Measurements from ENCODE around the gene SRSF10.
"Not testable (repeated sequence)": the region's sequence is repeated elsewhere in the genome, so short reads cannot be mapped to it uniquely, and the experiment has no call there.

Gene SRSF10

GRCh38 chr1:23979881-23980727 lies at the start of gene SRSF10:
Gene SRSF10, minus strand, starts transcription at chr1:23980327. Its CDS starts 72 bp downstream, at chr1:23980255.
- DNase-seq (ENCODE audit: low read depth), result peak; percentile 97

GRCh38 chr1:24027838-24028468 lies 47.8 kb upstream of the SRSF10 start:
- no peak for DNase-seq (ENCODE audit: low read depth)

GRCh38 chr1:24022581-24023361 lies 42.6 kb upstream of the SRSF10 start:
- DNase-seq (ENCODE audit: low read depth), result no peak

- DNase-seq (ENCODE audit: low read depth), result no peak
Measured at GRCh38 chr1:24021403-24022266, 41.5 kb upstream of the SRSF10 start.

GRCh38 chr1:24020470-24020869 lies 40.3 kb upstream of the SRSF10 start:
- no peak for DNase-seq (ENCODE audit: low read depth)

GRCh38 chr1:24020025-24020424 lies 39.9 kb upstream of the SRSF10 start:
- no peak for DNase-seq (ENCODE audit: low read depth)

GRCh38 chr1:24018611-24019580 lies 38.8 kb upstream of the SRSF10 start:
- peak; percentile 99 for DNase-seq (ENCODE audit: low read depth)

GRCh38 chr1:24015221-24016210 lies 35.4 kb upstream of the SRSF10 start:
- peak; percentile 54 for DNase-seq (ENCODE audit: low read depth)

GRCh38 chr1:24012878-24013277 lies 32.8 kb upstream of the SRSF10 start:
- not testable (repeated sequence) for DNase-seq (ENCODE audit: low read depth)

GRCh38 chr1:24010650-24011049 lies 30.5 kb upstream of the SRSF10 start:
- no peak for DNase-seq (ENCODE audit: low read depth)

GRCh38 chr1:24009406-24009805 lies 29.3 kb upstream of the SRSF10 start:
- no peak for DNase-seq (ENCODE audit: low read depth)

- not testable (repeated sequence) for DNase-seq (ENCODE audit: low read depth)
Measured at GRCh38 chr1:24008574-24009184, 28.6 kb upstream of the SRSF10 start.

GRCh38 chr1:24007079-24007478 lies 27.0 kb upstream of the SRSF10 start:
- DNase-seq (ENCODE audit: low read depth), result no peak

- DNase-seq (ENCODE audit: low read depth), result no peak
Measured at GRCh38 chr1:24005163-24005562, 25.0 kb upstream of the SRSF10 start.

GRCh38 chr1:24004132-24004531 lies 24.0 kb upstream of the SRSF10 start:
- DNase-seq (ENCODE audit: low read depth), result no peak

GRCh38 chr1:24003331-24003972 lies 23.3 kb upstream of the SRSF10 start:
- DNase-seq (ENCODE audit: low read depth), result peak; percentile 76

- no peak for DNase-seq (ENCODE audit: low read depth)
Measured at GRCh38 chr1:24002695-24003094, 22.6 kb upstream of the SRSF10 start.

GRCh38 chr1:23999156-23999671 lies 19.1 kb upstream of the SRSF10 start:
- DNase-seq (ENCODE audit: low read depth), result no peak
